ENCODE data around the gene PTCRA. TPM values are rescaled to one million over a fixed set of nuclear protein-coding genes. Genes with fewer than 3 reads are reported as not detected.

PTCRA gene
- total RNA-seq, 1 experiment from 2014 or later, result not detected

- peak within 1 kb of the TSS; percentile 52 for H2AFZ ChIP-seq (ENCODE audit: low read depth, low read length, poor library complexity, severe bottlenecking)
- TSS peak; percentile 72 for BruUV-seq (replicated peaks)
- POLR2A ChIA-PET, result interaction anchor here (0.6 to 2.6 kb wide), 12 partner anchors 10 to 274 kb away, joined by 3 to 11 read pairs (median 3); partner anchors contain the start of genes PEX6, PPP2R5D and RRP36
- DNase-seq (ENCODE audit: low read depth, low spot score), result peak; percentile 98
- H3K27me3 ChIP-seq (ENCODE audit: insufficient read depth, low read length), result no peaks in the 10 kb centered on the region
- peak within 1 kb of the TSS; percentile 88 for H3K27ac ChIP-seq (ENCODE audit: low read depth, low read length)
- H3K9me2 ChIP-seq (ENCODE audit: insufficient read depth), result no peaks in the 10 kb centered on the region
- CTCF ChIA-PET, result interaction anchor here (0.6 to 0.8 kb wide), 2 partner anchors 8 to 405 kb away, joined by 3 to 4 read pairs; no protein-coding TSS in a partner anchor
- peak within 1 kb of the TSS; percentile 82 for H3K4me2 ChIP-seq (ENCODE audit: low read length)
- peak within 1 kb of the TSS; percentile 73 for H3K9ac ChIP-seq (ENCODE audit: low read length)
- H3K36me3 ChIP-seq (ENCODE audit: control insufficient read depth in 1 of 2, insufficient read depth in 2 of 2, low read length in 2 of 2), result peaks cover 4 to 12% of the 10 kb centered on the region in 2 experiments; a peak in 3 of 4 replicates
- H3K79me2 ChIP-seq (ENCODE audit: insufficient read depth, low read length), result peaks cover 43% of the 10 kb centered on the region
- intact Hi-C loops (cut with micrococcal nuclease), result loop anchor here (1.0 kb wide), 1 partner anchor 85 kb away; the partner anchor contains the start of gene KLHDC3
- RAD21 ChIA-PET (ENCODE audit: low non-redundant PET in 1 of 2, low total read pairs in 2 of 2, uncharacterized antibody in 2 of 2, unreplicated experiment in 2 of 2), result interaction anchor here in 1 of 2 experiments (0.7 kb wide), 1 partner anchor 54 kb away, joined by 3 read pairs; no protein-coding TSS in a partner anchor
- ATAC-seq, result peak; percentile 90
- no peaks in the 10 kb centered on the region for H3K9me3 ChIP-seq (ENCODE audit: control insufficient read depth in 1 of 2, insufficient read depth in 1 of 2, low read depth in 1 of 2, low read length in 2 of 2)
- peak within 1 kb of the TSS; percentile 60 to 79 for H3K4me3 ChIP-seq (replicated peaks in 1 of 2; ENCODE audit: low read depth in 1 of 2, low read length in 2 of 2)
- H3K4me1 ChIP-seq (ENCODE audit: control insufficient read depth in 1 of 2, insufficient read depth in 2 of 2, low read length in 2 of 2), result peaks cover 8 to 18% of the 10 kb centered on the region in 2 experiments; a peak in 3 of 4 replicates
- no peaks in the 10 kb centered on the region for H4K20me1 ChIP-seq (ENCODE audit: insufficient read depth)
- TF ChIP-seq, protein P1, sequence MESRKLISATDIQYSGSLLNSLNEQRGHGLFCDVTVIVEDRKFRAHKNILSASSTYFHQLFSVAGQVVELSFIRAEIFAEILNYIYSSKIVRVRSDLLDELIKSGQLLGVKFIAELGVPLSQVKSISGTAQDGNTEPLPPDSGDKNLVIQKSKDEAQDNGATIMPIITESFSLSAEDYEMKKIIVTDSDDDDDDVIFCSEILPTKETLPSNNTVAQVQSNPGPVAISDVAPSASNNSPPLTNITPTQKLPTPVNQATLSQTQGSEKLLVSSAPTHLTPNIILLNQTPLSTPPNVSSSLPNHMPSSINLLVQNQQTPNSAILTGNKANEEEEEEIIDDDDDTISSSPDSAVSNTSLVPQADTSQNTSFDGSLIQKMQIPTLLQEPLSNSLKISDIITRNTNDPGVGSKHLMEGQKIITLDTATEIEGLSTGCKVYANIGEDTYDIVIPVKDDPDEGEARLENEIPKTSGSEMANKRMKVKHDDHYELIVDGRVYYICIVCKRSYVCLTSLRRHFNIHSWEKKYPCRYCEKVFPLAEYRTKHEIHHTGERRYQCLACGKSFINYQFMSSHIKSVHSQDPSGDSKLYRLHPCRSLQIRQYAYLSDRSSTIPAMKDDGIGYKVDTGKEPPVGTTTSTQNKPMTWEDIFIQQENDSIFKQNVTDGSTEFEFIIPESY (IDR thresholded peaks at IDR 0.05; ENCODE audit: extremely low read depth, insufficient replicate concordance, low read length), result no peak
- no peak for TF ChIP-seq YY1 (IDR thresholded peaks at IDR 0.05; ENCODE audit: extremely low read depth, insufficient replicate concordance, low read depth, low read length)
- TF ChIP-seq SRF (IDR thresholded peaks at IDR 0.05; ENCODE audit: low read depth), result no peak
- TF ChIP-seq POLR2A (IDR thresholded peaks at IDR 0.05; ENCODE audit: borderline replicate concordance, extremely low read depth, insufficient read depth, insufficient read length), result peak; percentile 33
- TF ChIP-seq EGR1 (IDR thresholded peaks at IDR 0.05; ENCODE audit: low read depth), result no peak
- TF ChIP-seq SIN3A (IDR thresholded peaks at IDR 0.05; ENCODE audit: low read depth), result peak; percentile 84; the same call in 1 of the 2 replicates
- TF ChIP-seq ELF1 (IDR thresholded peaks at IDR 0.05; ENCODE audit: borderline replicate concordance, low read depth), result peak; percentile 76; the same call in 1 of the 2 replicates
- no peak for TF ChIP-seq REST (IDR thresholded peaks at IDR 0.05; ENCODE audit: low read depth)
- TF ChIP-seq, protein P2, sequence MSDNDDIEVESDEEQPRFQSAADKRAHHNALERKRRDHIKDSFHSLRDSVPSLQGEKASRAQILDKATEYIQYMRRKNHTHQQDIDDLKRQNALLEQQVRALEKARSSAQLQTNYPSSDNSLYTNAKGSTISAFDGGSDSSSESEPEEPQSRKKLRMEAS (IDR thresholded peaks at IDR 0.05), result peak; percentile 99
- no peak for TF ChIP-seq RAD21 (IDR thresholded peaks at IDR 0.05; ENCODE audit: low read depth)
- TF ChIP-seq CBX3 (IDR thresholded peaks at IDR 0.05; ENCODE audit: low read depth), result 0 out of 2 replicates have a peak, but pooled peaks have one; percentile 48
- TF ChIP-seq, protein P3, sequence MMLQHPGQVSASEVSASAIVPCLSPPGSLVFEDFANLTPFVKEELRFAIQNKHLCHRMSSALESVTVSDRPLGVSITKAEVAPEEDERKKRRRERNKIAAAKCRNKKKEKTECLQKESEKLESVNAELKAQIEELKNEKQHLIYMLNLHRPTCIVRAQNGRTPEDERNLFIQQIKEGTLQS (IDR thresholded peaks at IDR 0.05), result no peak
- no peak for TF ChIP-seq EZH2phosphoT487 (IDR thresholded peaks at IDR 0.05; ENCODE audit: borderline replicate concordance)
- TF ChIP-seq CEBPB (IDR thresholded peaks at IDR 0.05; ENCODE audit: low read depth), result no peak
- TF ChIP-seq EZH2 (IDR thresholded peaks at IDR 0.05), result no peak
- TF ChIP-seq POLR2AphosphoS5 (IDR thresholded peaks at IDR 0.05; ENCODE audit: low read depth, low read length), result peak; percentile 79
- no peak for TF ChIP-seq JUND (IDR thresholded peaks at IDR 0.05)
- peak; percentile 67 for TF ChIP-seq TCF7L2 (IDR thresholded peaks at IDR 0.05; ENCODE audit: borderline replicate concordance, extremely low read depth, insufficient read depth, insufficient read length)
- peak; percentile 98 for TF ChIP-seq SP1 (IDR thresholded peaks at IDR 0.05; ENCODE audit: low read depth)
These were observed 13.3 kb downstream of the PTCRA start, which contains the start of gene CNPY3 for GRCh38 chr6:42928986-42929820. CNPY3 (plus strand) TSS chr6:42929480; CDS start chr6:42929571, 91 bp downstream.
